HCT116 (cell line): ENCODE measurements around the gene SCD5. TPM values are rescaled to one million over a fixed set of nuclear protein-coding genes. Genes with fewer than 3 reads are reported as not detected.
A peak's percentile ranks its signal among the peaks of the same experiment; 100 is the strongest.

ENCODE experiments used
- ATAC-seq: fragments of 200-7000 bp; cut with Tn5 transposase; 2 replicates; pipeline ENCODE4 v1.9.1; 2020; ENCODE audit warnings: mild to moderate bottlenecking, moderate library complexity
- BruUV-seq: library from RNA; stranded (reverse); fragments of 400-500 nt; replicated peaks from 2 replicates; lab custom pipeline; 2021; lab: Mats Ljungman, UMichigan
- CTCF ChIA-PET: fragments of 300-600 bp; sonication (Branson Sonifier 250); formaldehyde crosslinking; loops from one replicate; lab custom pipeline; 2021; ENCODE audit warnings: antibody characterized with exemption; lab: Charles Lee
- POLR2A ChIA-PET: fragments of 300-600, 350-600 bp; sonication (Branson Sonifier 250); formaldehyde crosslinking; loops from one replicate; lab custom pipeline; 2021; ENCODE audit warnings: antibody characterized with exemption; lab: Charles Lee
- RAD21 ChIA-PET, 2 experiments: fragments of 300-600 bp; sonication (Branson Sonifier 250); formaldehyde crosslinking; loops; one replicate each; lab custom pipeline; 2023; ENCODE audit warnings: low total read pairs in 2 of 2; ENCODE audit not compliant: uncharacterized antibody in 2 of 2, unreplicated experiment in 2 of 2, low non-redundant PET in 1 of 2; lab: Charles Lee
- DNase-seq: peaks from one replicate; pipeline ENCODE4 v3.0.0-alpha.2; 2010; ENCODE audit warnings: low read depth, low spot score
- H2AFZ ChIP-seq: fragments of 200-600 bp; shearing (Covaris generic), sonication (generic); 2 replicates; pipeline ENCODE4 v1.6.1; 2017; ENCODE audit warnings: low read depth, mixed run types, mixed read lengths, antibody characterized with exemption, low read length; ENCODE audit not compliant: poor library complexity, severe bottlenecking
- H3K27ac ChIP-seq: 2 replicates; pipeline ENCODE4 v1.5.1; 2012; ENCODE audit warnings: low read depth, low read length
- H3K27me3 ChIP-seq: fragments of 200-600 bp; sonication (generic); 2 replicates; pipeline ENCODE4 v1.6.1; 2016; ENCODE audit warnings: mixed run types, low read length, mixed read lengths; ENCODE audit not compliant: insufficient read depth
- H3K36me3 ChIP-seq, 2 experiments: fragments of 200-500 bp in 1 of 2; fragments of 200-600 bp in 1 of 2; sonication (Bioruptor generic) in 1 of 2; sonication (generic) in 1 of 2; 2 replicates each; pipeline versions ENCODE4 v1.5.1 to v1.6.1; 2014 to 2016; ENCODE audit warnings: low read length in 2 of 2, inconsistent platforms in 1 of 2, mixed read lengths in 1 of 2, mixed run types in 1 of 2; ENCODE audit not compliant: insufficient read depth in 2 of 2, control insufficient read depth in 1 of 2
- H3K4me1 ChIP-seq, 2 experiments: fragments of 200-600 bp in 1 of 2; sonication (generic) in 1 of 2; 2 replicates each; pipeline versions ENCODE4 v1.5.1 to v1.6.1; 2012 to 2017; ENCODE audit warnings: low read length in 2 of 2, inconsistent platforms in 1 of 2, mild to moderate bottlenecking in 1 of 2, mixed read lengths in 1 of 2, mixed run types in 1 of 2, moderate library complexity in 1 of 2; ENCODE audit not compliant: insufficient read depth in 2 of 2, control insufficient read depth in 1 of 2
- H3K4me2 ChIP-seq: fragments of 200-600 bp; sonication (generic); 2 replicates; pipeline ENCODE4 v1.6.1; 2017; ENCODE audit warnings: mixed run types, low read length, mixed read lengths
- H3K4me3 ChIP-seq, 2 experiments: fragments of 200-600 bp in 1 of 2; sonication (generic) in 1 of 2; replicated peaks in 1 of 2; 2 replicates each; pipeline ENCODE4 v1.5.1; 2011 to 2016; ENCODE audit warnings: low read length in 2 of 2, control low read depth in 1 of 2, low read depth in 1 of 2, mild to moderate bottlenecking in 1 of 2, mixed read lengths in 1 of 2, mixed run types in 1 of 2
- H3K79me2 ChIP-seq: fragments of 200-600 bp; sonication (generic); 2 replicates; pipeline ENCODE4 v1.6.1; 2017; ENCODE audit warnings: mild to moderate bottlenecking, mixed run types, low read length, moderate library complexity, mixed read lengths; ENCODE audit not compliant: insufficient read depth
- H3K9ac ChIP-seq: fragments of 200-600 bp; sonication (generic); 2 replicates; pipeline ENCODE4 v1.6.1; 2016; ENCODE audit warnings: low read length, mixed read lengths
- H3K9me2 ChIP-seq: fragments of 200-600 bp; sonication (generic), shearing (Covaris generic); 2 replicates; pipeline ENCODE4 v1.6.1; 2017; ENCODE audit warnings: mixed run types, mild to moderate bottlenecking, moderate library complexity; ENCODE audit not compliant: insufficient read depth
- H3K9me3 ChIP-seq, 2 experiments: fragments of 200-500 bp in 1 of 2; fragments of 200-600 bp in 1 of 2; sonication (Bioruptor generic) in 1 of 2; sonication (generic) in 1 of 2; 2 replicates each; pipeline ENCODE4 v1.6.1; 2014 to 2017; ENCODE audit warnings: low read length in 2 of 2, mixed read lengths in 2 of 2, inconsistent platforms in 1 of 2, low read depth in 1 of 2, mild to moderate bottlenecking in 1 of 2, mixed run types in 1 of 2, moderate library complexity in 1 of 2; ENCODE audit not compliant: control insufficient read depth in 1 of 2, insufficient read depth in 1 of 2
- H4K20me1 ChIP-seq: fragments of 200-600 bp; sonication (generic), shearing (Covaris generic); 2 replicates; pipeline ENCODE4 v1.6.1; 2017; ENCODE audit warnings: mixed run types, mild to moderate bottlenecking, moderate library complexity; ENCODE audit not compliant: insufficient read depth
- ATF3 ChIP-seq: IDR thresholded peaks from 2 replicates; pipeline ENCODE4 v1.6.1; 2012
- CEBPB ChIP-seq: IDR thresholded peaks from 2 replicates; pipeline ENCODE4 v1.6.1; 2012; ENCODE audit warnings: low read depth
- ELF1 ChIP-seq: IDR thresholded peaks from 2 replicates; pipeline ENCODE4 v1.6.1; 2012; ENCODE audit warnings: low read depth, borderline replicate concordance
- EZH2phosphoT487 ChIP-seq: fragments of 200-600 bp; IDR thresholded peaks from 2 replicates; pipeline ENCODE4 v1.6.1; 2018; ENCODE audit warnings: antibody characterized with exemption, borderline replicate concordance
- FOSL1 ChIP-seq: IDR thresholded peaks from 2 replicates; pipeline ENCODE4 v1.6.1; 2012; ENCODE audit warnings: low read depth
- MAX ChIP-seq: IDR thresholded peaks from 2 replicates; pipeline ENCODE4 v1.6.1; 2012
- POLR2A ChIP-seq: IDR thresholded peaks from 2 replicates; pipeline ENCODE4 v1.7.0; 2011; ENCODE audit warnings: borderline replicate concordance; ENCODE audit not compliant: insufficient read depth, insufficient read length; ENCODE audit errors: extremely low read depth
- RAD21 ChIP-seq: IDR thresholded peaks from 2 replicates; pipeline ENCODE4 v1.6.1; 2012; ENCODE audit warnings: low read depth, mild to moderate bottlenecking
- REST ChIP-seq: IDR thresholded peaks from 2 replicates; pipeline ENCODE4 v1.6.1; 2012; ENCODE audit warnings: low read depth
- SIN3A ChIP-seq: IDR thresholded peaks from 2 replicates; pipeline ENCODE4 v1.6.1; 2012; ENCODE audit warnings: low read depth
- SP1 ChIP-seq: IDR thresholded peaks from 2 replicates; pipeline ENCODE4 v1.6.1; 2012; ENCODE audit warnings: low read depth
- TCF7L2 ChIP-seq: IDR thresholded peaks from 2 replicates; pipeline ENCODE4 v1.7.0; 2011; ENCODE audit warnings: borderline replicate concordance, inconsistent platforms; ENCODE audit not compliant: insufficient read depth, insufficient read length; ENCODE audit errors: extremely low read depth
- YY1 ChIP-seq: IDR thresholded peaks from 2 replicates; pipeline ENCODE4 v1.6.1; 2011; ENCODE audit warnings: low read length, low read depth, moderate library complexity, mild to moderate bottlenecking; ENCODE audit not compliant: insufficient replicate concordance; ENCODE audit errors: extremely low read depth
- ZFX ChIP-seq: fragments of 450-650 bp; IDR thresholded peaks from 2 replicates; pipeline ENCODE4 v1.6.1; 2017
- ZNF274 ChIP-seq: fragments of 200-500 bp; sonication (Bioruptor generic); IDR thresholded peaks from 2 replicates; pipeline ENCODE4 v1.6.1; 2014; ENCODE audit warnings: mild to moderate bottlenecking, low read depth, low read length, inconsistent platforms
- intact Hi-C: fragments of 100-400 bp; cut with micrococcal nuclease; formaldehyde crosslinking; loops from 2 replicates; pipeline ENCODE4 v1.10.0; 2022
- total RNA-seq: library from RNA; stranded (reverse); gene quantifications from one replicate; pipeline ENCODE4 v1.2.1, GENCODE V29; 2021; ENCODE audit not compliant: unreplicated experiment

SCD5 gene
- total RNA-seq, 1 experiment from 2014 or later, result 21.7 TPM

GRCh38 chr4:82787342-82787741 lies 11.3 kb downstream of the SCD5 start:
- Histone ChIP-seq H3K4me1 (peaks cover 36 to 47% of the 10 kb centered on the region in 2 experiments), H3K9me3 (no peaks in the 10 kb centered on the region), H3K9me2 (no peaks in the 10 kb centered on the region), H3K79me2 (peaks cover 10% of the 10 kb centered on the region; the same call in 1 of the 2 replicates), H3K27me3 (no peaks in the 10 kb centered on the region), H3K4me2 (no peak overlapping the region), H2AFZ (no peak overlapping the region), H3K4me3 (no peak overlapping the region), H3K27ac (no peak overlapping the region), H4K20me1 (no peaks in the 10 kb centered on the region), H3K36me3 (0 out of 4 replicates have a peak, but pooled peaks cover 0 to 5% of the 10 kb centered on the region in 2 experiments), H3K9ac (no peak overlapping the region)
- CTCF ChIA-PET, result interaction anchor here (2.3 kb wide), 1 partner anchor 12 kb away, joined by 5 read pairs; the partner anchor contains the start of gene SCD5
- TF ChIP-seq MAX (0 out of 2 replicates have a peak, but pooled peaks have one; percentile 28), CEBPB (0 out of 2 replicates have a peak, but pooled peaks have one; percentile 16), SP1 (no peak)
- no TSS peak for BruUV-seq
- POLR2A ChIA-PET, result no interaction called here
- intact Hi-C loops, result no loop called here
- no peak for ATAC-seq
- RAD21 ChIA-PET, result no interaction called here
- no peak for DNase-seq

GRCh38 chr4:82786828-82787227 lies 11.8 kb downstream of the SCD5 start:
- ChIA-PET RAD21 (no interaction called here), CTCF (interaction anchor here (1.3 to 2.3 kb wide), 2 partner anchors 12 to 13 kb away, joined by 3 to 5 read pairs; partner anchors contain the start of gene SCD5), POLR2A (no interaction called here)
- no peaks in the 10 kb centered on the region for H3K9me3 ChIP-seq
- no peaks in the 10 kb centered on the region for H3K9me2 ChIP-seq
- no peak overlapping the region for H3K27ac ChIP-seq
- peaks cover 41 to 52% of the 10 kb centered on the region in 2 experiments for H3K4me1 ChIP-seq
- DNase-seq, result no peak
- 0 out of 4 replicates have a peak, but pooled peaks cover 0 to 5% of the 10 kb centered on the region in 2 experiments for H3K36me3 ChIP-seq
- H3K4me2 ChIP-seq, result peak overlapping the region; percentile 55; the same call in 1 of the 2 replicates
- no peak overlapping the region for H3K9ac ChIP-seq
- no peak overlapping the region for H3K4me3 ChIP-seq
- intact Hi-C loops, result no loop called here
- no peak for ATAC-seq
- TF ChIP-seq SIN3A (no peak), REST (no peak), ZFX (no peak), POLR2A (no peak), RAD21 (no peak), MAX (no peak), YY1 (no peak), CEBPB (no peak), ATF3 (no peak), ELF1 (no peak), TCF7L2 (no peak), EZH2phosphoT487 (no peak), FOSL1 (no peak), ZNF274 (no peak)
- no peak overlapping the region for H2AFZ ChIP-seq
- peaks cover 10% of the 10 kb centered on the region; the same call in 1 of the 2 replicates for H3K79me2 ChIP-seq
- no TSS peak for BruUV-seq
- no peaks in the 10 kb centered on the region for H3K27me3 ChIP-seq
- no peaks in the 10 kb centered on the region for H4K20me1 ChIP-seq
